Uterus (tissue), 2 donors: Measurements from ENCODE around the gene LYZL2.

Experiments
- CTCF ChIP-seq, 4 experiments: fragments of 200-600 bp in 2 of 4; fragments of 450-650 bp in 2 of 4; sonication (generic) in 2 of 4; IDR thresholded peaks; one replicate each; pipeline ENCODE4 v1.5.1; 2016 to 2019; ENCODE audit warnings: antibody characterized with exemption in 4 of 4, mild to moderate bottlenecking in 2 of 4, moderate library complexity in 1 of 4
- POLR2A ChIP-seq, 2 donors: fragments of 450-650 bp; IDR thresholded peaks; one replicate each; pipeline ENCODE4 v1.6.1; 2016; ENCODE audit warnings: antibody characterized with exemption in 2 of 2, mild to moderate bottlenecking in 1 of 2, moderate library complexity in 1 of 2

GRCh38 chr10:30645340-30645827, 15.8 kb upstream of the LYZL2 start:
- TF ChIP-seq POLR2A (IDR thresholded peaks at IDR 0.05) (no peak), CTCF (IDR thresholded peaks at IDR 0.05) (no peak)
